Hematopoietic multipotent progenitor cell treated with erythropoietin and hydrocortisone succinate and interleukin-3 and kit ligand, for 15 days (in vitro differentiated cells): ENCODE data around the gene HABP4.

ENCODE experiments used
- DNase-seq: peaks from one replicate; pipeline ENCODE4 v3.0.0-alpha.2; 2015; ENCODE audit warnings: low spot score

Gene HABP4

DNA sequence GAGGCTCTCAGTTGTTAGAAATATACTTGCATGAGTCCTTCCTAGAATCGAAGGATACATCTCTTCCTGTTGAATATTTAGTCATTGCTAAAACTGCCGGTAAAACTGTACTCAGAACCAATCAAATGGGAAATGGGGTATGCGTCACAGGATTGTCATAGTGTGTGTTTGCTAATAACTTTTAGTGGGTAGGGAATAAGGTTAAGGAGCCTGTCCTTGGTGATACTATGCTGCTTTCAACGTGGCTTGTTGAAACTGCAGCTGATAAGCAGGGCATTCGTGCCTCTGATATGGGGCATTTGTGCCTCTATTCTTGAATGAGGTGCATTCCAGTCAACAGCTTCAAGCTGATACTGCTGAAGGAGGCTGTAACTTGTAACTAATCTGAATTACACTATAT is 26.6 kb downstream of the HABP4 start:
- peak; percentile 6 for DNase-seq

DNA sequence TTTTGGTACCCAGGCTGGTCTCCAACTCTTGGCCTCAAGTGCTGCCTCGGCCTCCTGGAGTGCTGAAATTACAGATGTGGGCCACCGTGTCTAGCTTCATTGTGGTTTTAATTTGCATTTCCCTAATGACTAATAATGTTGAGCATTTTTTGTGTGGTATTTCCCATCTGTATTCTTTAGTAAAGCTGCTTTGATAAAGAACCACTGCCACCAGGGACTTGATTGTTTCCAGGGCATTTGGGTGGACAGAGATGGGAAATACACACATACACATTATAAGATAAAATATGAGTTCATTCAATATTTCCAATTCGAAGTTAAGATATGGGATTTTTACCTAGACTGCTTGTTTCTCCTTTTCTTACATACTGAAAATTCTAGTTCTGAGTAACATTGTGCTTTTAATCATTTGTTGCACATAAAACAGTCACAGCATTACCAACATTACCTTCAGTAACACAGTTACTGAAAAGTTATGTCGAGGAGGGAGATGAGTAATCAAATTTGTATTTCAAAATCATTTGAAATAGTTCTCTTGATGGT is 28.9 kb downstream of the HABP4 start:
- no peak for DNase-seq

DNA sequence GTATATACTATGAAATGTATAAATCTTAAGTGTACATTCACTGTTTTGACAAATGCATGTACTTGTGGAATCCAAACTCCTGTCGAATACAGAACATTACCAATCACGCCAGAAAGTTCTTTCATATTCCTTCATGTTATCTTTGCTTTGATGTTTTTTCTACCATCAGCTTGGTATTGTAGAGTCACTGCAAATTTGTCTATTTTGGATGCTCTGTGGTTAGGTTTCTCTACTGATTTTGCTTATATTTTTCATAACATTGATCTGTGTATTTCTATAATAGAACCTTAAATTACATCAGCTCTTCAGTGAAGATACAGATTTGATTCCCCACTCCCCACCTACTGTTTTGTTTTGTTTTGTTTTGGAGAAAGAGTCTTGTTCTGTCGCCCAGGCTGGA is 30.8 kb downstream of the HABP4 start:
- no peak for DNase-seq

DNA sequence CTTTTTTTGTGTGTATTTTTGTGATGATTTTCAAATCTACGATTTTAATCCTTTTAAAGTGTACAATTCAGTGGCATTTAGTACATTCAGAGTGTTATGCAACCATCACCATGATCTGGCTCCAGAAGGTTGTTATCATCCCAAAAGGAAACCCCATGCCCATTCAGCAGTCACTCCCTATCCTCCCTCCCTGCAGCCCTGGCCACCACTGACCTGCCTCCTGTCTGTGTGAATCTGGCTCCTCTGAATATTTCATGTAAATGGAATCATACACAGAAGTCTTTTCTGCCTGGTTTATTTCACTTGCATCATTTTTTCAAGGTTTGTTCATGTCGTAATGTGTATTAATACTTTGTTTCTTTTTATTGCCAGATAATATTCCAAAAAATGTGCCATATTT is 32.5 kb downstream of the HABP4 start:
- no peak for DNase-seq

DNA sequence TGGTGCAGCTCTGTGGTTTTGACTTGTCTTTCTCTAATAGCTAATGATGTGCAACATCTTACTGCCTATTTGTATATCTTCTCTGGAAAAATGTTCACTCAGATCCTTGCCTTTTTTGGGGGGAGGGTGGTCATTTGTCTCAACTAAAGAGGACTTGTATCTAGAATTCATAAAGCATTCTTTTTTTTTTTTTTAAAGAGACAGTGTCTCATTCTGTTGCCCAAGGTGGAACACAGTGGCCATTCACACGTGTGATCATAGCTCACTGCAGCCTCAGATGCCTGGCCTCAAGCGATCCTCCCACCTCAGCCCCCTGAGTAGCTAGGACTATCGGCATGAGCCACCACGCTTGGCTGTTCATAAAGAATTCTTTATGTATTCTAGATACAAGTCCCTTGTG is 33.2 kb downstream of the HABP4 start:
- no peak for DNase-seq

DNA sequence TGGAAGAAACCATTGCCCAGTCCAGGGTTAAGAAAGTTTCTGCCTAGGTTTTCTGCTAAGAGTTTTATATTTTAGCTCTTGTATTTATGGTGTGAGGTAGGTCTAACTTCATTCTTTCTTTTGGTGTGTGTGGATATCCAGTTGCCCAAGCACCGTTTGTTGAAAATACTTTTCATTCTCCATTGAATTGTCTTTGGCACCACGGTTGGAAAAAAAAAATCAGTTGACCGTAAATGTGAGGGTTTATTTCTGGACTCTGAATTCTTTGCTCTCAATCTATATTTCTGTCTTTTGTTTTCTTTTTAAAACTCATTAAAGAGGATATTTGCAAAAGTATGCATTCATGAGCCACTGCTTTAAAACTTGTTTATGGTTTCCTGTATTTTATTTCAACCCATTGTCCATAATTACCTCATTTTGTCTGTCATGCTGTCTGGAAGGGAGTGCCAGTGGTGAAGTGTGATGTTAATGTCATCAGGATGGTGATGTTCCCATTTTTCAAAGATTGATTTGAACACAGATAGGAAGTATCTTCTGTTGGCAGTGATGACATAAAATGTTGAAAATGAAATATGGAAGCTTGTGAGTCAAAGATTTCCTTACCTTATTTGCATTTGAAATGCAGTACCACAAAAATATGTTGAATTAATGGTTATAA is 33.9 kb downstream of the HABP4 start:
- DNase-seq, result no peak

DNA sequence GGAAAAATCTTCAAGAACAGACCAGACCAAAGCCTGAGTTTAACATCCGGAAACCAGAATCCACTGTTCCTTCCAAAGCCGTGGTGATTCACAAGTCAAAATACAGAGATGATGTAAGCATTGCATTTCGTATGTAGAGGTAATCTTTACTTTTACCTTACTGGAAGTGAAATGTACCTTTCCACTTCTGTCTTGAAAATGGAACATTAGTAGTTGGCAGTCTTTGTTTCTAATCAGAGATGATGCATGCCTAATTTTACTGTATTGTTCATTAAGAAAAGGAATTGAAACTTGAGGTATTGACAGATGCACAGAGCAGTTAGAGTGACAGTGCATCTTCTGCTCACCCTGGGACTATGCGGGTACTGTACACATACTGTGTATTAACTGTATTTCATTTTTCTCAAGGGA is 34.6 kb downstream of the HABP4 start:
- no peak for DNase-seq

DNA sequence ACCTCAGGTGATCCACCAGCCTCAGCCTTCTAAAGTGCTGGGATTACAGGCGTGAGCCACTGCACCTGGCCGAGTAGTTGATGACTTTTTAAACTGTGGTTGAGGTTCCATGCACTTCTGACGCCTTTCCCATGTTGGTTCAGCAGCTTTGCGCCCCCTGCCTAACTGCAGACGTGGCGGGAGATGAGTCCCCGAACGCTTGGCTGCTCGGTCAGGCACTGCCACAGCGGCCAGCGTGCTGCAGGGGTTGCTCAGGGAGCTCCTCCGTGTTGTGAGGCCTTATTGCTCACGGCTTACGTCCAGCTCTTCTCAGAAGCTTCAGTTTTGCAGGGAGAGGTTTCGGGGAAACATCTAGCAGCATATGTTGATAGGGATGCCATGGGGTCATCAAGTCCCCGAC is 35.3 kb downstream of the HABP4 start:
- DNase-seq, result no peak

DNA sequence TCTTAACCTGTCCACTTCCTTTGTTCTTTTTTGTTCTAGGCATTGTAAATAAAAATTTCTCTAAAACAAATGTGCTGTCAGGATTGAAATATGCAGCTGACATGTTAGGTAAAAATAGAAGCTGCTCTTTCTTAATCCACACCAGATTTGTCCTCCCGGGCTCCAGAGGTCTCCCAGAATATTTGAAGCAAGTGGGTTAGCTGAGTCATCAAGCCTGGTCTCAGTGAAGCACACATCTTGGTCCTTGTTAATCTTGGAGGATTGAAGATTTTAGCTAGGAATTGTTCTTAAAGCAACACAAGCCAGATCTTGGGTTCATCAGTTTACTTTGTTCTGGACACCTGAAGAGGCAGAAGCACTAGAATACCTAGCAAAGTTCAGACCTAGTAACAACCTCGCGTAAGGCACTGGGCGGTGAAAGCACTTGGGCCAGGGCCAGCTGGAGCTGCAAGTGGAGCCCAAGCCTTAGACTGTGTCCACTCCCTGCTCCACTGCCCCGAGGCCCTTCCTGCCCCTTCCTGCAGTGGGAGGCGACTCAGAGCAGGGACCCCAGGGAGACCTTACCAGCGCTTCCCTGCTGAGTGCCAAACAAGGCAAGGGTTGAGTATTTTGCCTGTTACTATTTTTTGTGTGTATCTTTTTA is 36.5 kb downstream of the HABP4 start:
- no peak for DNase-seq

DNA sequence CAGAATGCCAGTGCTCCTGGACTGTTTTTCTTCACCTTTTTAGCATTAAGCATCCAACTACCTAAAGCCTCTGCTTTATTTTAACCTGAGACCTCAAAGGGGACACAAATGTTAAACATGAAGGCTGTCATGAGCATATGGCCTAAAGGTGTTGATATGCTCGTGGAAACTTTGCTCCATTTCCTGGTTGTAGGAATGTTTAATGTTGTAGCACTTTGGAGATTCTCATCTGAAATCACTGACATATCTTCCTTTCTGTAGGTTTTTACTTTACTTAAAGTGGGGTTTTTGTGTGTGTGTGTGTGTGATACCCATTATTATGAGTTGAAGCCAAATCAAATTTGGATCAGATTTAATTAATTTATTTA is 37.0 kb downstream of the HABP4 start:
- DNase-seq, result no peak

DNA sequence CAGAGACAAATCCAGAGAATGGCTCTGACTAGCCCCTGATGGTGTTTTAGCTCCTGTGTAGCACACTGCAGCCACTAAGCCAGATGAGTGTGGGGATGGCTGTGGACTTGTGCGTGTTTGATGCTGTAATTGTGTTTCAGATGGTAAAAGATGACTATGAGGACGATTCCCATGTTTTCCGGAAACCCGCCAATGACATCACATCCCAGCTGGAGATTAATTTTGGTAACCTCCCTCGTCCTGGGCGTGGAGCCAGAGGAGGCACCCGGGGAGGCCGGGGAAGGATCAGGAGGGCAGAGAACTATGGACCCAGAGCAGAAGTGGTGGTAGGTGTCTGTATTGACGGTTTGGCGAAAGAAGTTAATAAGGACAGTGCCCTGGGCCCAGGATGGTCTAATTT is 38.0 kb downstream of the HABP4 start:
- DNase-seq, result no peak

DNA sequence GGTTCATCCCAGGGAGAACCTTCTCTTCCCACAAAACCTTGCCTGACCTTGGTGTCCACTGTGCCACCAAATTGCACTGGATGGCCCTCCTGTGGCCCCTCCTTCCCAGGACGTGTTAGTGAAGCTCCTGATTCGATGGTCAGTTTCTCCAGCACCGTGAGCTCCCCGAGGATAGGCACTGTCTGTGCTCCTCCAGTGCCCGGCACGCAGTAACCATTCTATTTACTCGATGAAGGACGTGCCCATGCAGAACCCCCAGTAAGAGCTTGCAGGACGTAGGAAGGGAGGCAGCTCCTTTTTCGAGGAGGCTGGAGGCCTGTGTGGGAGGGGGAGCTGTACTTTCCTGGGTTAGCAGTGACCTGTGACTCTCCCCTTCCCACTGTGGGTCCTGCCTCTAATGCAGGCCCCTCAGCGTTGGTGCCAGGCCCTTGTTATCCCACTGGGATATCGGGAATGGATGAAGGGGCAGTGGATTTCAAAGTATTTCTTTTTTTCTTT is 39.6 kb downstream of the HABP4 start:
- DNase-seq, result no peak

DNA sequence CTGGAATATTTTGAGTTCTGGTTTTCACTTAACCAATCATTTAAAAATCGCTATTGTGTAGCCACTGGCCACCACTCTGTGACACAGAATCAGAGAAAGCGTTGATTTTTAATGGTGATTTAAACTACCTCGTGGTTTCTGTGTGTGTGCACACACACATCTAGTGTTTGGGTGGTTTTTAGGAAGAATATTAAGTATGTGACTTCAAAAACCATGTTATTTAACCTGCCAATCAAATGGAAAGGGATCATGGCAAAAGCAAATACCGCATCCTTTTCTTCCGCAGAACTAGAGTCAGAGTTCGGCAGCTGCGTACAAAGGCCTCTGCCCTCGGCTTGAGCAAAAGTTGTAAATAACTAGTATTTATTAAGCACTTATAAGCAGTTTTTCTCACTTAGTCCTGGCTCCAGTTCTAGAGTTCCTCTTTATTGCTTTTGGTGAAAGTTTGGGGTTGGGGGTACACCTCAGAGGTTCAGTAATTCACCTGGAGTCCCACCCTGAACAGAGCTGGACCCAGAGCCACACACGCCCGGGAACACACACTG is 40.6 kb downstream of the HABP4 start:
- DNase-seq, result no peak

DNA sequence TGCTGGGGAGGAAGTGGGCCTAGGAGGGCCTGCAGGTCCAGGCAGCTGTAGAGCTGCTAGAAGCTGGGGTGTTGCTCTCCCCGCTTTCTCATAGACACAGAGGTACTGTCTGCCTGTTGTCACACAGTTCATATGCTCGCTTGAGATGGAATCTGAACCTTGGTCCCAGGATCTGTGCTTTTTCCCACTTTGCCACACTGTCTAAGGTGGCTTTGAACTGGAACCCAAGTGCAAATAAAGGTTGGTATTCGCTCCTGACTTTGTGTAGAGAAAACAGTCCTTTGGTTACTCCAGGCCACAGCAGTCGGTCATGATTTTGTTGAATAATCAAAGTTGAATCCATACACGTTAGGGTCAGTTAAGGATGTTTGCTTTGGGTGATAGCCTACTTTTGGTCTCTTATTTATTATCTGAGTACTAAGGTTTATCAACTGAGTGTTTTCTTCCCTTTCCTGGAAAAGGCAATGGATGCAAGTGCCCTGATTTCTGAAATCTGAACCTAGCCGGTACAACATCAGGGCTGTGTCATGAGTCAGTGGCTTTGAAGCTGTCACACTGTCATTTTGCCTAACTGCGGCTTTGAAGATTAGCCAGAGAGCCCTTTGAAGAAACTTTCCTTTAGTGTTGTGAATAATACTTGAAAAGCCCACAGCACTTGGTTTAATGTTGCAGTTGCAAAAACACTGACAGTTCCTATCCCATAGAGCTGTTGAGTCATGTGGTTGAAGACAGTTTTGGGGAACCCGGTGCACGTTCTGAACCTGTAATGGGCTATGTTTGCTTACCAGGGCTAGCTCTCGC is 41.3 kb downstream of the HABP4 start:
- DNase-seq, result no peak

DNA sequence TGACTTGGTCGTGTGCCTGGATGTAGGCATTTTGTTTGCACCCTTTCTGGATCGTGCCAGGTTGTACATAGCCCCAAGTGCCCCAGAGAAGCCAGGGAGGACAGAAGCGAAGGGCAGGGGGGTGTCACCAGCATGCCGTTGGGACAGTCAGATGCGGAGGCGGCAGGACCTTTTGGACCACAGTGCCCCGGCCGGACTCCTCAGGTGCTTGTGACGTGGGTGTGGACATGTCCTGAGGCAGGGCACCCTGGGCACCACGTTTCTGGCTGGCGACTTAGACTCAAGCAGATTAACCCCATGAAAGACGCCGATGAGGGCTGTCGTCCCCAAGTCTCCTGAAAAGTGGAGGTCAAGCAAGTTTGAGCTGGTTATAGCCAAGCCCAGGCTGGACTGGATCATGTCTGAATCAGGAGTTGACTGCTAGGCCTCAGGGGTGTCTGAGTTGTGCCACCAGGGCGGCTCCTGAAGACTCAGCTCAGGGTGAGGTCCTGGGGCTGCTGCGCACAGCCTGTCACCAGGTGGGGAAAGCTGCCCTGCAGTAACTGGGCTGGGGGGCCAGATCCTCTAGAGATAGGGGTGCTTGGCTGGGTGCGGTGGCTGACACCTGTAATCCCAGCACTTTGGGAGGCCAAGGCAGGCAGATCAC is 42.0 kb downstream of the HABP4 start:
- no peak for DNase-seq

DNA sequence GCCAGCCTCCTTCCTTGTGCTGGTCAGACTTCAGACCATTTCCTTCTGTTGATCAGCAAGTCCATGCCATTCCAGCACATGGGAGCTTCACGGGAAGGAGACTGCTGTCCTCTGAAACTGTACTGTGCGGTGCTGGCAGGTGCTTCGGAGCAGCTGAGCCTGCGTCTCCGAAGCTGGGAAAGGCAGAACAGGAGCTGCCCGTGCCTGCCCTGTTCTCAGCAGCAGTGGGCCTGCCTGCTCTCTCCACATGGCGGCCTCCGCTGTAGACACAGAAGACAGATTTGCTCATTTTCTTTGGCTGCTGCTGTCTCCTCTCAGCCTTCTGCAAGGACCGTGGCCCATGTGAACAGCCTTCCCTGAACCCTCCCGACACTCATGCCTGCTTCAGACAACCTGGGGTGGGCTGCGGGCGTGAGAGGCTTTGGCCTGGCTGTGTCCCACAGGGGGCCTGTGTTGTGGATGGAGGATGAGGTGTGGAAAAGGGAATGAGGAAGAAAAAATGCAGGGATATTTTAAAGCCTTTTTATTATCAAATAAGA is 43.1 kb downstream of the HABP4 start:
- no peak for DNase-seq

DNA sequence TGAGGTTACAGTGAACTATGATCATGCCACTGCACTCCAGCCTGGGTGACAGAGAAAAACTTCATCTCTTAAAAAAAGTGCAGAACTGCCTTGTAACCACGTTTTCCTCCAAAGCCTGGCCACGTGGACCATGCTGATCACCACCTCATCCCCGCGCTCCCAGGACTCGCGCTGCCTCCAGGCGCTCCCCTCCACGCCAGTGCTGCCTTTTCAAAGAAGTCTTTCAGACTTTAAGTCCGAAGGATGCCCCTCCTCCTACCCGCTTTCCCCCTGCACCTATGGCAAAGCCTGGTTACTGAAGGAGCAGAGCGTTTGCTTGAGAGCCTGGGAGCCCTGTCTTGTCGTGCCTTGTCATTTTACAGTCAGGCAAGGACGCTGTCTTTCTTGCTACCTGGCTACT is 43.8 kb downstream of the HABP4 start:
- DNase-seq, result no peak

DNA sequence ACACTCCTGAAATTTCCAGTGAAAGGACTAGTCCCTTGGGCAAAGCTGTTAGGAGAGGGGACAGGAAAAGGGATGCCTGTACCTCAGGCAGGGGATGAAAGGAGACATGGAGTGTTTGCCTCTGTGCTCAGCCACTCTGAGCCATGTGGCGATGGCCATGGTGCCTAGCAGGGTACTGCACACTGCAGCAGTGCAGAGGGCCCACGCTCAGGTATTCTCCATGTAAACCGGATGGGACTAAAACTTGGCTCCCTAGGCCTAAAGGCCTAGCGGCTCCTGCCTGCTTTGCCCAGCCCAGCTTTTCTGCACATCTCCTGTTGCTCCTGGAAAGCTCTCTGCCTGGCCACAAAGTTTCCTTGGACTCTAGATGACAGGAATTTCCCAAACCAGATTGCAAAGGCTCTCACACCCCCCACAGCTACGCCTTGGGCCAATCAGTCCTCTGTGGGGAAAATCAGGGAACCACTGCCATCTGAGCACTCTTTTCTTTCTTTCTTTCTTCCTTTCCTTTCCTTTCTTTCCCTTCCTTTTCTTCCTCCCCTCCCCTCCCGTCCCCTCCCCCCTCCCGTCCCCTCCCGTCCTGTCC is 44.3 kb downstream of the HABP4 start:
- DNase-seq, result no peak

DNA sequence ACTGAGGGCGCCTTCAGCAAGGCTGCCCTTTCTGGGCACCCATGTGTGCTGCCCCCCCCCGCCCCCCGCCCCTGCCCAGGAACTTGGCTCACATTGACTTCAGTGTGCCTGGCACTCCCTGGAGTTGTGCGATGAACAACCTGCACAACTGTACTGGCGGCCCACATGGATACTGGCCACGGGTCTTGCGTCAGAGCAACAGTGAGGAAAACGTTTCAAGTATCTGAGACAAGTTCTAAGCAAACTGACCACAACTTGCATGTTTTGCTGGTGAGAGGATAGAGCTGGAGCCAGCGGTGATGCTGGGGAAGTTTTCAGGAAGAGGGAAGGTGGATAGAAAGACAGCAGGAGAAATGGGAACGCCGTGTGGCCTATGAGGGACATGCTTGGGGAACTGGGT is 45.4 kb downstream of the HABP4 start:
- no peak for DNase-seq

DNA sequence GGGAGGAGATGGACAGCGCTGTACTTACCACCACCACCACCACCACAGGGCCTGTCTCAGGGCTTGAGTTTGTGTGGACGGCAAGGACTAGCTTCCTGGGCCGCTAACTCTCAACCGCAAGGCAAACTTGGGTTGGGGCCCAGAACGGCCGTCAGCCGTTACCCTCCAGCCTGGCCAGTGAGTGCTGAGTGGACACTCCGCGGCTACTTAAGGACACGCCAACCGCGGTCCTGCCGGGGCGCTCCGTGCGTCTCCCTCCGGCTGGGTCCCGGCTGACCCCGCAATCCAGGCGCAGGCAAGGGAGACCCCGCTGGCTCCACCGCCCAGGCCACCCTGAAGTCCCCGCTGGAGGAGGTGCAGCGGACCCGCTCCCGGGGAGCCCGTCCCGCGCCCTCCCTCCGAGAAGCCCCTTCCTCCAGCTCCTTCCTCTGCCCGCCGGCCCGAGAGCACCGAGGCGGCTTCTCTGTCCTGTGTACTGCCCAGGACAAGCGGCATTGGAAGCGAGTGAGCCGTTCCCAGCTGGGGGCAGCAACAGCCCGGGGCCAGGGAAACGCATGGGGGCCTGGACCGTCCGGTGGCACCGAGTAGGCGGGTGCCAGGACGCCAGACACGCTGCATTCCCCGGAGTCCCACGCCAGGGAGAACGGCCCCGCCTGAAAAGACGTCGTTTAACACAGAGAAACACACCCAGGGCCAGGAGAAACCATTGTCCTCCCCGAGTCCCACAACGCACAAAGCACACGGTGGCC is 46.6 kb downstream of the HABP4 start:
- no peak for DNase-seq

DNA sequence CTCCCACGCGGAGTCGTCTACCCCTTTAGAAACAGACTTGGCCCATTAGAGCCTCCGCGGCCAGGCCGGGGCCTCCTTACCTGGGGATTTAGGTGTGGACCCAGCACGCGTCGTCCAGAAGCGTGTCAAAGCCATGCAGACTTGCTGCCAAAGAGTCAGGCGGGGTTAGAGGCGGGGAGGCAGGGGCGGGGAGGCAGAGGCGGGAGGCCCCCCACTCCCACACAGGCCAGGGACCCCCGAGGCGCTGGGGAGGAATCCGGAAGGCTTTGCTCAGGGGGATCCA is 47.1 kb downstream of the HABP4 start:
- no peak for DNase-seq
